ENCODE data around the gene TSSC4.

The TSSC4 gene

DNA sequence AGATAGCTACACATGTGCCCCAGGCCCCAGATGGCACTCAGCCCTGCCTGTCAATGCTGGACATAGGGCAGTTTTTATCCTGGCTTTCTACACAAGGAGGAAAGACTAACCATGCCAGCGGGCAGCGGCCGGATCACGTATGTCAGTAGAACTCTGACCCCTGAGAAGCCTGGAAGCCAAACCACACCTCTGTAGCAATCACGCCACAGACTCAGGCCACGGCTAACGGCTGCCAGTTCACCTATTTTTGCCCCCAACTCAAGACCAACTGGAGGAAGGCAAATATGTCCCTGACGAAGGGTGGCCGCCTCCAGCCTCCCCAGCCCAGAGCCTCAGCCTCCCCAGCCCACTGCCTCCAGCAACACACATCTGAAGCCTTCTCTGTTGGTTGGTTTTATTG, 30.7 kb upstream of the TSSC4 start:
- DNase-seq, result no peak

DNA sequence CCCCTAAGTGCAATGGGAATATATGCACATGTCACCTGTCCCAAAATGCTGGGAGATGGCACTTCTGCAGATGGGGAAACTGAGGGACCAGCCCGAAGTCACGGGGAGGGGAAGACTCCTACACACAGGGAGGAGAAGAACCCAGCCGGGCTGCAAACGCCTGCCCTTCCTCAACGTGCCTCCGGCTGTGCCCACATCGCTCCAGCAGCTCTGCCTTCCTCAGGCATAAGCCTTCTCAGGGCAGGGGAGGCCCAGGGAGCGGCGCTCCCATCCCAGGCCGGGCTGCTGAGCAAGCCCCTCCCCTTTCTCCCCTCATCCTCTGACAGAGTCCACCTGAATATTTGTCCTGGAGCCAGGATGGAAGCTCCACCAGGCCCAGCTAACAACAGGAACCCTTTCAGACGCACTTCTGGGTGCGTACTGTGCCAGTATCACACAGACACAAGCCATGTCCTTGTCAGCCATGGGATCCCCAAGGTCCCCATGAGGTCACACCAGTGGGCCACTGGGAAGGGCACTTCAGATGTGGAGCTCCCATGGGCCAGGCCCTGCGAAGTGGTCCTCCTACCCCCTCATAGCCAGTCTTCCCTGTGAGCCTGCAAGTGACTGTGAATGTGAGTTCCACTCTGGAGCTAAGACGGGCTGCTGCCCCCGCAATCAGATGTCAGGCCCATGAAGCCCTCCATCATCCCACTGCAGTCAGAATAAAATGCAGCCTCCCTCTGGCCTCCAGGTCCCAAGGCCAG, 25.9 kb upstream of the TSSC4 start:
- DNase-seq, result no peak

DNA sequence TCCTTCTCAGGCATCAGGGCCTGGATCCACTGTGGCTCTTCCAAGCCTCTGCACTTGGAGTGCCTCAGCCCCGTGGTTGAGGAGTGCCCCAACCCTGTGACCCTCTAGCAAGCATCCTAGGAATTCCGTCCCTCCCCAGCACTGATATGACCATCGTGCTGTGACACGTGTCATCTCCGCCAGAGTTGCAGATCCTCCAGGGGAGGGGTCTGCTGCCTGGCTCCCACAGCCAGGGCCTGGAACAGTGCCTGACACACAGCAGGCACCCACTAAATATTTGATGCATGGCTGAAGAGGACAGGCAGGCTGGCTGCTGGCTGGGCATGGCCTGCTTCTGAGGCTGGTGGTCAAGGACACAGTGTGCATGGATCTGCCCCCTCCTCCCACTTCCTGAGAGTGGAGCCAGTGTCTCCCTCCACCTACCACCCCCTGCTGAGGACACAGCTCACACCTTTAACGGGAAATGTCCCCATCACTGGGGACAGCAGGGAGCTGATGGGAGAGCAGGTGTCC, 25.2 kb upstream of the TSSC4 start:
- DNase-seq, result no peak

DNA sequence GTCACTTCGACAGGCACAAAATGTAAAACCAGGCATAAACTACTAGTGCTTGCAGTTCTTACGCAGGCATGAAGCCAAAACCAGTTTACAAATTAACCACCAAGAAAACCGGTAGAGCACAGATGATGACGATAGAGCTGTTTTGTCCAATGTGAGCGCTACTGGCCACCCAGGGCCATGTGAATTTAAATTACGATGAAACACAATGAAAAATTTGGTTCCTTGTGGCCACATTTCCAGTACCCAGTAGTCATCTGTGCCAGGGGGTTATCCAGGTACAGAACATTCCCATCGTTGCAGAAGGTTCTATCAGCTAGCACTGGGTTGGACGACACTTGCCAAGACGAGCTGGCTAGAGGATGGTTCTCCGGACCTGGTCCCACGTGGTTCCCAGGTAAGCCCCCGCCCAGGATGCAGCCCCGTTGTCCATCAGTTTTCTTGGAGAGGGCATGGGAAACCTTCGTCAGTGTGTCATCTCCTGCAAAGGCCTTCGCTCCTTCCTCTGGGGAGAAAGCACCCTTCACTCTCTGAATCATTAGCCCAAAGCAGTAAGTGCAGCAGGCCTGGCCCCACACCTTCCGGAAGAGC, 24.5 kb upstream of the TSSC4 start:
- no peak for DNase-seq

DNA sequence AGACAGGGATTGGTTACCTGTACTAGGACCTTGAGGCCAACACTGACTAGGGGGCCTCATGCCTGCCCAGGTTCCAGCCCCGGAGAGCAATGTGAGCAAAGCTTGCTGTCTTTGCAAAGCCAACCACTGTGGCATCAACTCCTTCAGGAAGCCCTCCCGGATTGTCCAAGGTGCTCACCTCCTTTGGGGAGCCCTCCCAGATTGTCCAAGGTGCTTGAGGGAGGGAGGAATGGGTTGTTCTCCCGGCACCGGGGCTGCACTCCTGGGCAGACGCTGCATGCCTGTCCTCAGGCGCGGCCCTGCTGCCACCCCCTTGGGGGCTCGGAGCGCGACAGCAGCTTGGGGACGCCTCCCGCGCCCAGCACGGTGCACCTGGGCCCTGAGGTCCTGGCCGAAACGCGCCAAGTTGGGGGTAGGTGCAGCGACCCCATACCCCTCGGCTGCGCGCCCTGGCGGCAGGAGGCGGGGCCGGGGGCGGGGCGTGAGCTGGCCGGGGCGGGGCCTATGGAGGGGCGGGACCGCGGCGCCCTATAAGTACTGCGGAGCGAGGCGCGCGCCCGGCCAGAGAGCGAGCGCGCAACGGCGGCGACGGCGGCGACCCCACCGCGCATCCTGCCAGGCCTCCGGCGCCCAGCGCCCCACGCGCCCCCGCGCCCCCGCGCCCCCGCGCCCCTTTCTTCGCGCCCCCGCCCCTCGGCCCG, 23.6 kb upstream of the TSSC4 start, which contains the start of gene CD81:
CD81 (plus strand) TSS at position 560 of the 701 bp plus-strand sequence. CDS start 240 bp downstream, outside the sequence.
- no peak for DNase-seq

DNA sequence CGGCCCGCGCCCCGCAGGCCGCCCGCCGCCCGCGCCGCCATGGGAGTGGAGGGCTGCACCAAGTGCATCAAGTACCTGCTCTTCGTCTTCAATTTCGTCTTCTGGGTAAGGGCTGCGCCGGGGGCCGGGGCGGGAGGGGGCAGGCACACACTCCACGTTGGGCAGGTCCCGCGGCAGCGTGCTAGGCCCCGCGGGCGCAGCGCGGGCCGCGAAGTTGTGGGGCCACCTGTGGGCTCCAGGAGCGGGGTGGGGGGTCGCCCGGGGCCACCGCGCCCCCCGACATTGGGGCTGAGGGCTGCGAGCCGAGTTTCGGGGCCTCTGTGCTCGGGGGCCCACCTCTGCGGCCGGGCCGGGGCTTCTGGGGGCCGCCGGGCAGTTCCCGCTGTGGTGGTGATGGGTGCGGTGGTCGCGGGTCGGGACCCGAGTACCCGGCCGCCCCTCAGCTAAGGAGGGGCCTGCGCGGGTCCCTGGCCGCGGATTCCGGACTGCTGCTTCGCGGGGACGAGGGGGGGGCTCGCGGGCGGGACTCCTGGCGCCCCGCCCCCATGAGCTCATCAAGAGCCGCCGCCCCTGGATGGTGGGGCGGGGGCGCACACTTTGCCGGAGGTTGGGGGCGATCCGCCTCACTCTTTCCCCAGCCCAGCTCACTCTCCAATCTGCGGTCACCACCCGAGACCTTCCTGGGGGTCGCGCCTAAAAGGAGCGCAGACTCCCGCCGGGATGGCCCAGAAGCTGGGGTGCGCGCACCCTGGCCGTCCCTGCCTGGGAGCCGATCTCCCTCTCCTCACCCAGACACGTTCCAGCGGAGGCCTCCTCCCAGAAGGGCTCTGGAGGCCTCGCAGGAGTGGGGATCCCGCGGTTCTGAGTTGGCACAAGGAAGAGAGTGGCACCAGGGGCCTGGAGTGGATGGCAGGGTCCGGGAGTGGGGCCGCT, 22.8 kb upstream of the TSSC4 start:
- DNase-seq, result no peak

DNA sequence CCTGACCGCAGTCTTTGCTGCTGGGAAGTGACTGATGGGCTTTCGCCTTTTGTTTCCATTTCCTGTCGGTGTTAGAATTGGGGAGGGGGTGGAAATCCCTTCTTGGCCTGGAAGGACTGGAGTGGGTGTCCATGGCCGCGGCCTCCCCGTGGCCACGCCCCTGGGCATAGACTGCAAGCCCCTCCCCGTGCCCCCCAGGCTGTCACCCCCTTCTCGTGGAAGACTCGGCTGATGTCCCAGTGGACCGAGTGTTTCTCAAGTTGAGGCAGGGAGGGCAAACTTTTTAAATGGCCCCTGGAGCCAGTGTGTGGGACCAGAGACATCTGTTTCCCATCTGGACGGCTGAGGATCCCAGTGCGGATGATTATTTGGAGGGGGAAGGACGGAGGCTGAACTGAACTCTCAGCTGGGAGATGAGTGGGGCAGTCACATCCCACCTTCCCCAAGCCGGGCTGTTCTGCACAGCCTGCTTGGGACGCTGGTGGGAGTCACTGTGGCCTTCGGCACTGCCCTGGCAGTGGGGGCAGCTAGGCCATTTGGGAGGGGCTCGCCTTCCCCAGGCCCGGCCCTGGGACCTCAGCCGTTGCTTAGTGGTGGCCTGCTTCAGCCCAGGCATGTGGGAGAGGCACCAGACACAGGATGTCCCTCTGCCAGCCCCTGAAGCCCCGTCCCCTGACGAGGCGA, 21.9 kb upstream of the TSSC4 start:
- DNase-seq, result no peak

DNA sequence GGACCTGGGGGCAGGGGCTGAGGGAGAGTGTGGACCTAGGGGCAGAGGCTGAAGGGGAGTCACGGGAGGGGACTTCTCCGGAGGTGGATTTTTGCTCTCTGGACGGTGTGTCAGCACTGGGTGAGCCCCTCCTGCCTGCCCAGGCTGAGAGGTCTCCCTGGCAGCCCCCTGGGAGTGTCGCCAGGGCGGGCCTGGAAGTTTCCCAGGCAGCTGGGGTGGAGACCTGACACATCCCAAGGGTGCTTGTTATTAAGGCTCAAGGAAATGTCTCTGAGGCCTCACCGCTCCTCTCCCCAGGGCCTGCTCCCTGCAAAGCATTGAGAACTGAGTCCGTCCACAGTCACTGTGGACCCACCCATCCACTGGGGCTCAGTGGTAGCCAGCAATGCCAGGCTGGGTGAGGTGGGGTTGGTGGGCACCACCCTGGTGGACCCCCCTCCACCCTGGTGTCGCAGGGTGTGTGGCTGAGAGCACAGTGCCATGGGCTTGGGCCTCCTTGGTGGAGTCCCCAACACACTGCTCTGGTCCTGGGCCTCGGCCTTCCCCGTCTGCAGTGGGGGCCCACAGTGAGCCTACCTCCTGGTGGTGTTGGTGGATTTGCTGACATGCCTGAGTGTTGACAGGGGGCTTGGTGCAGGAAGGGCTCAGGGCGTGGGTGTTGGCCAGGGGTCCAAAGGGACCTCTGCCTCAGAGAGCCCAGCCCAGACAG, 20.9 kb upstream of the TSSC4 start:
- DNase-seq, result no peak

DNA sequence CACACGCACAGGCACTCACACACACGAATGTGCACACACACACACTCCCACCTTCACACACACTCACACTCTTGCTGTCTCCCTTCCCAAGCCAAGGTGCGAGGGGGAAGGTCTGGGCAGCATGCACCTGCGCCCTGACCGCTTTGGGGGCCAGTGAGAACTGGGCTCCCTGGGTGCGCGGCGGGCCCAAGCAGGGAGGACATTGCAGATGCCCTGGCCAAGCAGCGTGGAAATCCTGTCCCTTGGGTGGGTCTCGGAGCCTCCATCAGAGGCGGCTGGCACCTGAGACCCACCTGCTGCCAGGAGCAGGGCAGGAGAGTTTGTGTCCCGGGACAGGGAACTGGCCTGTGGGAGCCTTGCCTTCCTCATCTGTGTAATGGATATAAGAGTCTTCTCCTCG, 20.2 kb upstream of the TSSC4 start:
- DNase-seq, result no peak

DNA sequence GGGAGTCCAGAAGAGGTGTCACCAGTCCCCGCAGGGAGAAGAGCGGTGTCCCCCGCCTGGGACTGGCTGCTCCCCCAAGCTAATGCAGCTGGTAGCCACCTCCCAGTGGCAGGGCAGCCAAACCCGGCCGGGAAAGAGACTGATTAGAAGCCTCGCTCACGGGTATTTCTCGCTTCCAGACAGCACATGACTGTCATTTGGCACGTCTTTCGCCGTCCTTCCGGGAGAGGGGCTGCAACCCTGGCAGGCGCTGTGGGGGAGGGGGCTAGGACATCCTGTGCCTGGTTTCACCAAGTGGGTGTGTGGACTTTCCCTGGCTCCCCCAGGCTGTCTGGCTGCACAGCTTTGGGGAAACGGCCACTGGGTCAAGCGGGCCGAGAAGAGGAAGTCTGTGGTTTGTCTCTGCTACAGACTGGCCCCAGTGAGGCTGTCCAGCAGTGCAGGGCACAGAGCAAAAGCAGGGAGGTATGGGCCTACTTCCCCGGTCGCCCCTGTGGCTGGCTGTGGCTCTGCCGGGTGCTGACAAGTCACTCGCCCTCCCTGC, 19.7 kb upstream of the TSSC4 start:
- no peak for DNase-seq

DNA sequence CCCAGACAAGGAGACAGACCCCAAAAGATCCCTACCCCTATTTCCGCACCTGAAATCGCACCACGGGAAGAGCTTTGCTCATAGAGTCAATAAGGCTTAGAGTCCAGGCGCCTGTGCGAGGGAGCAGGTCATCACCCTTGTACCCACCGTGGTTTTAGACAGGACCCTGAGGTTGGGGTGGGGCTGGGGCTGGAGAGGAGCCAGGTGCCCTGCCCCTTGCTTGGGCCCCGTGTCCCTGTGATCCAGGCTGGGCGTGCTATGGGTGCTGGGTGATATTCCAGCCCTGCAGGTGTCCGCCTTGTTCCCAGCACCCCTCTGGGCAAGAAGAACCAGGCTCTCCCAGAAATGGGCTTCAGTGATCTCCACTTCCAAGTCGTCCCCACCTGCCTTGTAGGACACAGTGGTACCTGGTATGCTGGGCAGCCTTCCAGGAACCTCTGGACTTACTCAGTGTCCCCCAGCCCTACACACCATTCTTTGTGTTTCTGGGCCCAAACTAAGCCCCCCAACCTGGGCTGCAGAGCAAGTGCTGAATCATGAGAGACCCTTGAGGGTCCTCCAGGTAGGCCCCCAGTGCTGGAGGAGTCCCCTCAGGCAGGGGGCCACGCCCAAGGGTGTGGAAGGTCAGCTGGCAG, 18.9 kb upstream of the TSSC4 start:
- no peak for DNase-seq

DNA sequence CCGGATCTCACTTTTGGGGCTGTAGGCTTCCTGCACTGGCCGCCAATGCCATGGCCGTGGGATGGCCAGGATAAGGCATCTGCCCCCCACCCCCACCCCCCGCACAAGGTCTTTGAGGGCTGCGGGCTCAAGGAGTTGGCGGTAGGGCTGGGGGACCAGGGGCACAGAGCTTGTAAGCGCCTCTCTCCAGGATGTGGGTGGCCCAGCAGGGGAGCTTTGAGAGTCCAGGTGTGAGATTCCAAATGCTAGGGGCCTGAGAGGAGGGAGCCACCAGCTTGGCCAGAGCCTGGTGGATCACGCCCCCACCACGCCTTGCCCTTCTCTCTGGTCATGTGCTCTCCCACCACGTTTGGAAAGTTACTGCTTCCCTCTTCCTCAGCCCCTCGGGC, 18.4 kb upstream of the TSSC4 start:
- DNase-seq, result no peak

DNA sequence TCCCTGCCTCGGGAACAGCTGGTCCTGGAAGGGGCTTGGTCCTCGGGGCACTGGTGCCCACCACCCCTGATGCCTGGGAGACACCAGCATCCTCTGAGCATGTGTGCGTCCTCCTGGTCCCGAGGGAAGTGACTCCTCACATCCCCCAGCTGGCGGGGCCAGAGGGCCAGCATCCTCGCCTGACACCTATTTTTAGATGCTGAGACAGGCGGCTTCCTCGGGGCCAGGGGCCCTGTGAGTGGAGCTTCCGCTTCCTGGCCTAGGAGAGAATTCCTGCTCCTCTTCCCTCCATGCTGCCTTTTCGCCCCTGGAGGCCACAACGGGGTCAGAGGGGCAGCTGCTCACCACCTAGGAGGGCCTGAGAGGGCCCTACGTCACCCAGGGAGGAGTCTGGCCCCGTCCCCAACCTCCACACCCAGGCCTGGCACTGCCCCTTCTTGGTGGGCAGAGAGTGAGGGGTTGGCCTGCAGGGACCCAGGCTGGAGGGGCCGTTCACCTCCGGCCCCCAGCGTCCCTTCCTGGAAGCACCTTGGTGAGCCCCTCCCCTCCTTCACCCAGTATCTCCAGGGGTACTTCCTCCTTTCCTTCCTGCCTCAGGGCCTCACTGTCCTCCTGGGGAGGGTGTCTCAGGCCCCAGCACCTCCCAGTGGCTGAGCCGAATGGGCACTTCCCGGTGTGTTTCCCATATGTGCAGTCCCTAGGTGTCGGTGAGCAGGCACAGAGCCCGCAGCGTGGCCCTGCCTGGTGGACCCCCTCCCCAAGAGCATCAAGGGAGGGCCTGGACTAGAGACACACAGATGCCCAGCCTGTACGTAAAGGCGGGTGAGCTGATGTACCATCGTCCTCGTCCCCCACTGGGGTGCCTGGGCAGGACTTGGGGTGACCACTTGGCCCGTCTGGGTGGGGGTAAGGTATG, 17.4 kb upstream of the TSSC4 start:
- DNase-seq, result no peak

DNA sequence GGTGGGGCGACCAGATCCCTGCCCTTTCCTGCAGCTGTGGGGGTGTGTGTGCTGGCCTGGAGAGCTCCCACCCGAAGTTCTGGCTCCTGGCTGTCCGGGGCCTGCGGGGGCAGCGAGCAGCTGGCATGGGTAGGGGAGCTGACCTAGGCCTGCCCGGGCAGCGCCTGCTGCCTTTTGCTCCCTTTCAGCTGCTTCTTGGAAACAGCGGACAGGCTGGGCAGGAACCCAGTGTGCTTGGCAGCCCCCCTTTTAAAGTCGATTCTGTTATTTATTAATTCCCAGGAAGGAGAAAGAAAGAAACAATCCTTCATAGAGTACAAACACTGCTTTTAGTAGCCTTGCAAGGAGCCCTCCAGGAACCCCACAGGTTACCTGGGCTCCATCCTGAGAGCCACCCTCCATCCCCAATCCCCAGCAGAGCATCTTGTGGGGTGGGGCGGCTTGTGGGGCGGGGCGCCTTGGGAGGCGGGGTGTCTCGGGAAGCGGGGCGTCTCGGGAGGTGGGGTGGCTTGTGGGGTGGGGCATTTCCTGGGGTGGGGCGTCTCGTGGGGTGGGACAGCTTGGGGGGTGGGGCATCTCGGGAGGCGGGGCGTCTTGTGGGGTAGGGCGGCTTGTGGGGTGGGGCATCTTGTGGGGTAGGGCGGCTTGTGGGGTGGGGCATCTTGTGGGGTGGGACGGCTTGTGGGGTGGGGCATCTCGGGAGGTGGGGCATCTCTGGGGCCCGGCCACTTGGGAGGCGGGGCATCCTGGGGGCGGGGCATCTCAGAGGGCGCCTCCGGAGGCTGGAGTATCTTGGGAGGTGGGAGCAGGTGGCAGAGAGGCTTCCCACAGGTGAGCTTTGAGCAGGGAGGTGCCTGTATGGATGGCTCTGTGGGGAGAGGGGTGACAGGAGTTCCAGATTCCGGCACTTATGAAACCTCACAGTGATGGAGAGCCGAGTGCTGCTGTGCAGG, 16.4 kb upstream of the TSSC4 start:
- no peak for DNase-seq

DNA sequence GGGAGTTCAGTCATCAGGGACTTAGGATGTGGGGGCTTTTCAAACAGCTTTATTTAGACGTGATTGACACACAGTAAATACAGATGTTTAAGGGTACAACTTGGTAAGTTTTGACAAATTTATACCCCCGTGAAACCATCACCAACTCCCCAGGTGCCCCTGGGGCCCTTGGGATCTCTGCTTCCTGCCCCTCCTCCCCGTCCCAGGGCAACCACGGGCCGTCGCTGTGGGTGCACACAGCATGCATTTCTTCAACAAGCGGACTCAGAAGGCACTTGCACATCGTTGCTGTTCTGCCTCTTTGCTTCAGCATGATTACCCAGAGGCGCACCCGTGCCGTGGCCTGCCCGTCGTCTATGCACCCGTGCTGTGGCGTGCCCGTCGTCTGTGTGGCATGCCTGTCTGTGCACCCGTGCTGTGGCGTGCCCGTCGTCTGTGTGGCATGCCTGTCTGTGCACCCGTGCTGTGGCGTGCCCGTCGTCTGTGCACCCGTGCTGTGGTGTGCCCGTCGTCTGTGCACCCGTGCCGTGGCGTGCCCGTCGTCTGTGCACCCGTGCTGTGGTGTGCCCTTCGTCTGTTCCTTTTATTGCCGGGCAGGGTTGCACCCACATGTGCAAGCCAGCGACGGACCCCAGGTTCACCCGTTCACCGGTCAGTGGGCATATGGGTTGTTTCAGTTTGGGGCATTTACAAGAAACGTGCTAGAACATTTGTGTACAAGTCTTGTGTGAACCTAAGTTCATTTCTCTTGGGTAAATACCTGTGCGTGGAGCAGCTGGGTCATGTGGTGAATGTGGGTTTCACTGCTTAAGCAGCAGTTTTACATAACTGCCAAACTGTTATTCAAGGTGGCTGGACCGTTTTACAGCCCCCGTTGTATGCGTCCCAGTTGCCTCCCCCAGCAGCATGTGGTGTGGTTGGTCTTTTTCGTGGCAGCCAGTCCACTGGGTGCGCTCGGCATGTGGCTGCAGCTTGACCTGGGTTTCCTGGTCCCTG, 15.1 kb upstream of the TSSC4 start:
- no peak for DNase-seq

DNA sequence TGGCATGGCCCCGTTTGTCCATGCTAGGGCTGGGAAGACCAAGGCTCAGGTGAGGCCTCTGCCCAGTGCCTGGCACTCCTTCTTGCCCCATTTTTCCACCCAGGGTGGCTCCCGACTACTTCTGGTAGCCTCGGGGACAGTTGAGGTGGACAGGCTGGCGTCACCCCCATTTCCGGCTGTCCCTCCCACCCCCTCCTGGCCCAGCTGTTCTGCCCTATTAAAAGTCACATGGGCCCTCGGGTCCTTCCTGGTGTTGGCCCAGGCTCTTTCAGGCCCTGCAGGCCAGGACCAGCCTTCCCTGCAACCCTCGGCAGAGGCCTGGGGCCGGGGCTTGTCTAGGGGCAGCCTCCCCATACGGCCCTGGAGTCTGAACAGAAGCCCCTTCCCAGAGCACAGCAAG, 14.0 kb upstream of the TSSC4 start:
- DNase-seq, result no peak
